Stimulated activated CD4-positive, alpha-beta T cell treated with anti-CD3 and anti-CD28 coated beads, TNF-alpha, amount 100 ng/mL, for 48 hours (primary cell): ENCODE measurements around the gene PITPNC1.
"Not testable (repeated sequence)": the region's sequence is repeated elsewhere in the genome, so short reads cannot be mapped to it uniquely, and the experiment has no call there.

ENCODE experiments used
- DNase-seq, 3 donors: peaks; one replicate each; pipeline ENCODE4 v3.0.0-alpha.2; 2020; ENCODE audit warnings: low read depth in 3 of 3

Gene PITPNC1

GRCh38 chr17:67376737-67377487, at the start of gene PITPNC1:
Gene PITPNC1 (plus strand): TSS chr17:67377281.
- DNase-seq, result peak; percentile 73 to 84 (median 78)

GRCh38 chr17:67328026-67328425, 49.1 kb upstream of the PITPNC1 start:
- no peak for DNase-seq

GRCh38 chr17:67331381-67332161, 45.5 kb upstream of the PITPNC1 start:
- not testable (repeated sequence) for DNase-seq

- DNase-seq, result not testable (repeated sequence)
These were observed 44.9 kb upstream of the PITPNC1 start for GRCh38 chr17:67332162-67332508.

- DNase-seq, result no peak
These were observed 41.7 kb upstream of the PITPNC1 start for GRCh38 chr17:67335245-67335835.

GRCh38 chr17:67336859-67337258, 40.2 kb upstream of the PITPNC1 start:
- no peak for DNase-seq

- not testable (repeated sequence) for DNase-seq
These were observed 38.7 kb upstream of the PITPNC1 start for GRCh38 chr17:67338353-67338752.

GRCh38 chr17:67343237-67343636, 33.8 kb upstream of the PITPNC1 start:
- no peak for DNase-seq

GRCh38 chr17:67347826-67348225, 29.3 kb upstream of the PITPNC1 start:
- no peak for DNase-seq

GRCh38 chr17:67349420-67349819, 27.7 kb upstream of the PITPNC1 start:
- no peak for DNase-seq

- no peak for DNase-seq
These were observed 23.9 kb upstream of the PITPNC1 start for GRCh38 chr17:67353161-67353560.

- no peak for DNase-seq
These were observed 23.0 kb upstream of the PITPNC1 start for GRCh38 chr17:67353929-67354574.

- no peak for DNase-seq
These were observed 18.5 kb upstream of the PITPNC1 start for GRCh38 chr17:67358612-67359011.

- DNase-seq, result peak in 1 of 3 donors; percentile 38
These were observed 16.9 kb upstream of the PITPNC1 start for GRCh38 chr17:67359960-67360791.

- DNase-seq, result no peak
These were observed 16.2 kb upstream of the PITPNC1 start for GRCh38 chr17:67360880-67361279.

- DNase-seq, result no peak
These were observed 14.9 kb upstream of the PITPNC1 start for GRCh38 chr17:67362173-67362572.

GRCh38 chr17:67364847-67365737, 12.0 kb upstream of the PITPNC1 start:
- DNase-seq, result no peak

- no peak for DNase-seq
These were observed 11.3 kb upstream of the PITPNC1 start for GRCh38 chr17:67365738-67366192.

- peak; percentile 86 to 91 (median 91) for DNase-seq
These were observed 10.6 kb upstream of the PITPNC1 start, which contains the start of gene PSMD12 for GRCh38 chr17:67366193-67367157. Gene PSMD12 (minus strand): TSS chr17:67366577. CDS start chr17:67366519, 58 bp downstream.
